ENCODE measurements around the gene GTPBP3. TPM values are rescaled to one million over a fixed set of nuclear protein-coding genes. Genes with fewer than 3 reads are reported as not detected.

GTPBP3 gene
- total and polyA plus RNA-seq, 2 of the 13 experiments (the other 11 are each of a cell fraction or from before 2014, with no cell fraction given): 17.5 to 30.0 TPM

DNA sequence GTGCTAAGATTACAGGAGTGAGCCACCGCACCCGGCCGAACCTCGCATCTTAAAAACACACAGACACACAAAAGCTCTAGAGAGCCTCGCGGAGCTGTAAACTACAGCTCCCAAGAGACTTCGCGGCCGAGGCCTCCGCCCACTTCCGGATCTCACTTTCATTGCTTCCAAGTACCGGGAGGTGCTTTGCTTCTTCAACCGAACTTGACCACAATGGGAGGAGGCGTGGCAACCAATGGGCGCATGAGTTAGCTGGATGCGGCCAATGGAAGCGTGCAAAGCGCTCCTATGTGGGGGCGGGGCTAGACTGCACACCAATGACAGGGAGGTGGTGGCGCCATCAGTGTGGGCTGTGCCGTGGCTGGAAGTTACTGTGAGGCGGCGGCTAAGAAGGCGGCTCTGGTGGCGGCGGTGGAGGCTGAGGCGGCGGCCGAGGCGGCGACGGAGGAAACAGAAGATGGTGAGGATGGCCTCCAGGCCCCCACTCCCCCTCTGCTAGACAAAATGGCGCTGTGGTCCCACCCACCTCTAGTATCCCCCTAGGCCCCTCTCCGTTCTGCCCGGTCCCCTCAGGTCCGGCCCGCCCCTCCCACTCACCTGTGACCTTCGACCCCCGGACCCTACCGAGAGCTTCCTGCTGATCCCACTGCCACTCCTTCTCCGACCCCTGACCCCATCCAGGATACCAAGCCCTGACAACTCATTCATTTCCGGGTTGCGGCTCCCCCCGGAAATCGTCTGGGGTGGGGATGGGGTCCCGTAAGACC lies 28.0 kb upstream of the GTPBP3 start, which contains the start of gene DDA1 (continued):
- TF ChIP-seq HOXA5 (CRISPR knock-in tag; IDR thresholded peaks at IDR 0.05) (peak; percentile 61; the same call in 1 of the 2 replicates), ZNF441 (CRISPR knock-in tag; IDR thresholded peaks at IDR 0.05; ENCODE audit: borderline replicate concordance) (no peak), ZMYM3 (CRISPR knock-in tag; IDR thresholded peaks at IDR 0.05) (peak; percentile 55), SP2 (CRISPR knock-in tag; IDR thresholded peaks at IDR 0.05) (peak; percentile 95), YEATS2 (CRISPR knock-in tag; IDR thresholded peaks at IDR 0.05; ENCODE audit: borderline replicate concordance) (peak; percentile 83), CREB1 (IDR thresholded peaks at IDR 0.05) (peak; percentile 84), CREB1 (CRISPR knock-in tag; IDR thresholded peaks at IDR 0.05) (peak; percentile 85), ELF3 (CRISPR knock-in tag; IDR thresholded peaks at IDR 0.05) (0 out of 2 replicates have a peak, but pooled peaks have one; percentile 14), PITX1 (CRISPR knock-in tag; IDR thresholded peaks at IDR 0.05) (peak; percentile 79; the same call in 1 of the 2 replicates), ZNF614 (CRISPR knock-in tag; IDR thresholded peaks at IDR 0.05; ENCODE audit: borderline replicate concordance) (no peak), SUZ12 (IDR thresholded peaks at IDR 0.05; ENCODE audit: low read depth, low read length) (peak; percentile 66), PAF1 (CRISPR knock-in tag; IDR thresholded peaks at IDR 0.05) (no peak), ZNF788 (CRISPR knock-in tag; IDR thresholded peaks at IDR 0.05; ENCODE audit: borderline replicate concordance) (0 out of 2 replicates have a peak, but pooled peaks have one; percentile 66), NCOA2 (CRISPR knock-in tag; IDR thresholded peaks at IDR 0.05) (no peak), GPN1 (CRISPR knock-in tag; IDR thresholded peaks at IDR 0.05; ENCODE audit: borderline replicate concordance) (no peak)
- TF ChIP-seq, protein P1, sequence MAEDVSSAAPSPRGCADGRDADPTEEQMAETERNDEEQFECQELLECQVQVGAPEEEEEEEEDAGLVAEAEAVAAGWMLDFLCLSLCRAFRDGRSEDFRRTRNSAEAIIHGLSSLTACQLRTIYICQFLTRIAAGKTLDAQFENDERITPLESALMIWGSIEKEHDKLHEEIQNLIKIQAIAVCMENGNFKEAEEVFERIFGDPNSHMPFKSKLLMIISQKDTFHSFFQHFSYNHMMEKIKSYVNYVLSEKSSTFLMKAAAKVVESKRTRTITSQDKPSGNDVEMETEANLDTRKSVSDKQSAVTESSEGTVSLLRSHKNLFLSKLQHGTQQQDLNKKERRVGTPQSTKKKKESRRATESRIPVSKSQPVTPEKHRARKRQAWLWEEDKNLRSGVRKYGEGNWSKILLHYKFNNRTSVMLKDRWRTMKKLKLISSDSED (CRISPR knock-in tag; IDR thresholded peaks at IDR 0.05): no peak
- TF ChIP-seq, protein P2, sequence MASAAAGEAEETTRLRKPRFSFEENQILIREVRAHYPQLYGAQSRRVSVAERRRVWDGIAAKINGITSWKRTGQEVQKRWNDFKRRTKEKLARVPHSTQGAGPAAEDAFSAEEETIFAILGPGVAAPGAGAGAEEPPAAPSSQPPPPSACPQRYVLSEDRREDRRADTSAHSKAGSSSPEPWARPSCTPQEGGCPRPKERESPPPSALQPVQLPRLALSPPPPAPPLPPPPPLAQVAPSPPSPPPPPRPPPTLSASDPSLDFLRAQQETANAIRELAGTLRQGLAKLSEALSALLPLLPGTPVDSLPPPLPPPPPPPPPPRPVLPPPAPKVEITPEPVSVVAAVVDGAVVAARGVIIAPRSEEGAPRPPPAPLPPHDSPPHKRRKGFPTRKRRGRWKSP (CRISPR knock-in tag; IDR thresholded peaks at IDR 0.05): 0 out of 2 replicates have a peak, but pooled peaks have one; percentile 4
- TF ChIP-seq, protein P3, sequence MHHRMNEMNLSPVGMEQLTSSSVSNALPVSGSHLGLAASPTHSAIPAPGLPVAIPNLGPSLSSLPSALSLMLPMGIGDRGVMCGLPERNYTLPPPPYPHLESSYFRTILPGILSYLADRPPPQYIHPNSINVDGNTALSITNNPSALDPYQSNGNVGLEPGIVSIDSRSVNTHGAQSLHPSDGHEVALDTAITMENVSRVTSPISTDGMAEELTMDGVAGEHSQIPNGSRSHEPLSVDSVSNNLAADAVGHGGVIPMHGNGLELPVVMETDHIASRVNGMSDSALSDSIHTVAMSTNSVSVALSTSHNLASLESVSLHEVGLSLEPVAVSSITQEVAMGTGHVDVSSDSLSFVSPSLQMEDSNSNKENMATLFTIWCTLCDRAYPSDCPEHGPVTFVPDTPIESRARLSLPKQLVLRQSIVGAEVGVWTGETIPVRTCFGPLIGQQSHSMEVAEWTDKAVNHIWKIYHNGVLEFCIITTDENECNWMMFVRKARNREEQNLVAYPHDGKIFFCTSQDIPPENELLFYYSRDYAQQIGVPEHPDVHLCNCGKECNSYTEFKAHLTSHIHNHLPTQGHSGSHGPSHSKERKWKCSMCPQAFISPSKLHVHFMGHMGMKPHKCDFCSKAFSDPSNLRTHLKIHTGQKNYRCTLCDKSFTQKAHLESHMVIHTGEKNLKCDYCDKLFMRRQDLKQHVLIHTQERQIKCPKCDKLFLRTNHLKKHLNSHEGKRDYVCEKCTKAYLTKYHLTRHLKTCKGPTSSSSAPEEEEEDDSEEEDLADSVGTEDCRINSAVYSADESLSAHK (CRISPR knock-in tag; IDR thresholded peaks at IDR 0.05; ENCODE audit: borderline replicate concordance): no peak
- TF ChIP-seq, protein P4, sequence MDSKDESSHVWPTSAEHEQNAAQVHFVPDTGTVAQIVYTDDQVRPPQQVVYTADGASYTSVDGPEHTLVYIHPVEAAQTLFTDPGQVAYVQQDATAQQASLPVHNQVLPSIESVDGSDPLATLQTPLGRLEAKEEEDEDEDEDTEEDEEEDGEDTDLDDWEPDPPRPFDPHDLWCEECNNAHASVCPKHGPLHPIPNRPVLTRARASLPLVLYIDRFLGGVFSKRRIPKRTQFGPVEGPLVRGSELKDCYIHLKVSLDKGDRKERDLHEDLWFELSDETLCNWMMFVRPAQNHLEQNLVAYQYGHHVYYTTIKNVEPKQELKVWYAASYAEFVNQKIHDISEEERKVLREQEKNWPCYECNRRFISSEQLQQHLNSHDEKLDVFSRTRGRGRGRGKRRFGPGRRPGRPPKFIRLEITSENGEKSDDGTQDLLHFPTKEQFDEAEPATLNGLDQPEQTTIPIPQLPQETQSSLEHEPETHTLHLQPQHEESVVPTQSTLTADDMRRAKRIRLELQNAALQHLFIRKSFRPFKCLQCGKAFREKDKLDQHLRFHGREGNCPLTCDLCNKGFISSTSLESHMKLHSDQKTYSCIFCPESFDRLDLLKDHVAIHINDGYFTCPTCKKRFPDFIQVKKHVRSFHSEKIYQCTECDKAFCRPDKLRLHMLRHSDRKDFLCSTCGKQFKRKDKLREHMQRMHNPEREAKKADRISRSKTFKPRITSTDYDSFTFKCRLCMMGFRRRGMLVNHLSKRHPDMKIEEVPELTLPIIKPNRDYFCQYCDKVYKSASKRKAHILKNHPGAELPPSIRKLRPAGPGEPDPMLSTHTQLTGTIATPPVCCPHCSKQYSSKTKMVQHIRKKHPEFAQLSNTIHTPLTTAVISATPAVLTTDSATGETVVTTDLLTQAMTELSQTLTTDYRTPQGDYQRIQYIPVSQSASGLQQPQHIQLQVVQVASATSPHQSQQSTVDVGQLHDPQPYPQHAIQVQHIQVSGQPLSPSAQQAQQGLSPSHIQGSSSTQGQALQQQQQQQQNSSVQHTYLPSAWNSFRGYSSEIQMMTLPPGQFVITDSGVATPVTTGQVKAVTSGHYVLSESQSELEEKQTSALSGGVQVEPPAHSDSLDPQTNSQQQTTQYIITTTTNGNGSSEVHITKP (CRISPR knock-in tag; IDR thresholded peaks at IDR 0.05; ENCODE audit: low read depth): peak; percentile 16; the same call in 1 of the 2 replicates
- TF ChIP-seq, protein P5, sequence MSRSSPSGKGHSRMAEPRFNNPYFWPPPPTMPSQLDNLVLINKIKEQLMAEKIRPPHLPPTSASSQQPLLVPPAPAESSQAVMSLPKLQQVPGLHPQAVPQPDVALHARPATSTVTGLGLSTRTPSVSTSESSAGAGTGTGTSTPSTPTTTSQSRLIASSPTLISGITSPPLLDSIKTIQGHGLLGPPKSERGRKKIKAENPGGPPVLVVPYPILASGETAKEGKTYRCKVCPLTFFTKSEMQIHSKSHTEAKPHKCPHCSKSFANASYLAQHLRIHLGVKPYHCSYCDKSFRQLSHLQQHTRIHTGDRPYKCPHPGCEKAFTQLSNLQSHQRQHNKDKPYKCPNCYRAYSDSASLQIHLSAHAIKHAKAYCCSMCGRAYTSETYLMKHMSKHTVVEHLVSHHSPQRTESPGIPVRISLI (CRISPR knock-in tag; IDR thresholded peaks at IDR 0.05; ENCODE audit: borderline replicate concordance): no peak
